ENCODE results near the gene ADAMTS3.

The ADAMTS3 gene

GRCh38 chr4:72568959-72569718, at the start of gene ADAMTS3:
Gene ADAMTS3 (minus strand): TSS chr4:72569221. CDS start chr4:72568762, 459 bp downstream.
- DNase-seq, result peak; percentile 27

DNA sequence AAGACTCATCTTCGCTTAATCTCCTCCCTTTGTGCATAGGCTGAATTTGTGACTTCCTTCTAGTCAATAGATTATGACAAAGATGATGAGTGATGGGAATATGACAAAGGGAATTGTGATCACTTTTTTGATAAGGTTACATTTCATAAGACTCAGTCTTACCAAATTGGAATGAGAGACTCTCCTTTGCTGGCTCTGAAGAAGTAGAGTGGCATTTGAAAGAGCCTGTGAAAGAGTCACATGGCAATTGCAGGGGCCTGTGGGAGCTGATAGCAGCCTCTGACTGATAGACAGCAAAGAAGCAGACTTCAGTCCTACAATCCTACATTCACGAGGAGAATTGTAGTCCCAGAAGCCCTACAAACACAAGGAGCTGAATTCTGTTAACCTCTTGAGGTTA, 44.9 kb upstream of the ADAMTS3 start:
- no peak for DNase-seq

GRCh38 chr4:72606751-72607150, 37.7 kb upstream of the ADAMTS3 start:
- no peak for DNase-seq

- no peak for DNase-seq
Observed at GRCh38 chr4:72604324-72604723, 35.3 kb upstream of the ADAMTS3 start.

DNA sequence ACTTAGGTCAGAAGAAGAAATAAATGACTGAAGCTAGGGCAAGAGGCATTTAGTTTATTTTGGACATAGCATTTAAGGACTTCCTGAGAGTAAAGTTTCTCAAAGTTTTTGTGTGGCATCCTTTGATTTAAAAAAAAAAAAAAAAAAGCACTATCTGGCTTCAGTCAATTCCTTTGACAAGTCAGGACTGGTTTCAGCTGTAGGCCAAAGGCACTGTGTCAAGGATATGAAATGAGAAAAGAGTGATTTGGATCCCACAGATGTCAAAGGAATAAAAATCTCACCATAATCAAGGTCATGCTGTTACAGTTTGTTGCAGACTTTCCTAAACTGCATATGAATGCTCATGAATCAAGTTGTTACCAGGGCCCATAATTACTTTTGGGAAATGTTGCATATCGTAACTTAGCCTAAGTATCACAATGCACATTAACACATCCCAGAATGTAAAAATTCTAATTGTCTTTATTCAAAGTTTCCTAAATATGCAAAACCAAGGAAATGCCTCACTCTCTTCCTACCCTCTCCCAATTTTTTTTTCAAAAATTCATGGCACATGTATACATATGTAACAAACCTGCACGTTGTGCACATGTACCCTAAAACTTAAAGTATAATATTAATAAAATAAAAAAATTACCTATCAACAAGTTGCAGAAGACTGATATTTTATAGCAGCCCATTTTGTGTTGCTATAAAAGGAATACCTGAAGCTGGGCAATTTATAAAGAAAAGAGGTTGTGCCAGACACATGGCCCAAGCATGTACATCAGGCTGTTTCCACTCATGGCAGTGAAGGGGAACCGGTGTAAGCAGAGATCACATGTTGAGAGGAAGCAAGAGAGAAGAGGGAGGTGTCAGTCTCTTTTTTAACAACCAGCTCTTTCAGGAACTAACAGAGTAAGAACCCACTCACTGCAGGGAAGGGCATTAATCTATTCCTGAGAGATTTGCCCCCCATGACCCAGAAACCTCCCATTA, 33.7 kb upstream of the ADAMTS3 start:
- DNase-seq, result no peak

DNA sequence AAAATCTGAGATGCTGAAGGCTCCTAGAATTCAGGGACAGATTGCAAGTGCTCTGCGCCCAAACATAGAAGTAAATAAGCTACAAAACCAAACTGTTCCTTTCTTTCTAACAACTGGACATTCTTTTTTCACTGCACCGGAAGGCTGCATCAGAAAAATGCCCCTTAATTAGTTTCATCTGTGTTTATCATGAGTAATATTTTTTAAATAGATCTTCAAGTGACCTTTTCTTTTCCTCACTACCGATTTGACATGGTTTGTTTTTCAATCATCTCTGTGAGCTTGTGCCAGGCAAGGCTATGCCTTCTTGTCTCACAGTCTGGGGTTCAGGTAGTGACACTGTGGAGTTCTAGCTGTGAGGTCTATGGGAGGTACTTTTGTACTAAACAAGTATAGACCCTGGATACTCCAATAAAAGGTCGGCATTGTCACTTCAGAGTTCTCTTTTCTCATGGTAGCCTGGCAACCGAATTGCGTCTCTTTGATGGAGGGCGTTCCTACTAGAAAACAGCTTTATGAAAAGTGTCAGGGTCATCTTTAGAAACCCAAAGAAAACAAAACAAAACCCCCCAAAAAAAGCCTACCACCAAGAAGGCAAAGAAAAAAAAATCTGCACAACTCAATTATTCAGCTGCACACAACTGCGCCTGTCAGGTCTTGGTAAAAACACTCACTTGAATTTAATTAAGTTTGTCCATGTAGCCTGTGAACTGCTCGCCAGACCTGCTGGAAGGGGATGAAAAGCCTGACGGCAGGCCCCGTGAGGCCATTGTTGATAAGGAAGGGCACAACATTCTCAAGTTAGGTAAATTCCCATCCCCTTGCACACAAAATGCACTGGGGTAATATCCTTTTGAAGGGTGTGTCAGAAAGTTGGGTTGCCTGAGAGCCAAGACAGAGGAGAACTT, 22.8 kb upstream of the ADAMTS3 start:
- no peak for DNase-seq

- no peak for DNase-seq
Observed at GRCh38 chr4:72587334-72587733, 18.3 kb upstream of the ADAMTS3 start.

GRCh38 chr4:72582853-72583252, 13.8 kb upstream of the ADAMTS3 start:
- DNase-seq, result no peak

- DNase-seq, result no peak
Observed at GRCh38 chr4:72577211-72577610, 8.2 kb upstream of the ADAMTS3 start.

- DNase-seq, result no peak
Observed at GRCh38 chr4:72571337-72571736, 2.3 kb upstream of the ADAMTS3 start.

GRCh38 chr4:72569719-72570235, 756 bp upstream of the ADAMTS3 start:
- DNase-seq, result no peak

DNA sequence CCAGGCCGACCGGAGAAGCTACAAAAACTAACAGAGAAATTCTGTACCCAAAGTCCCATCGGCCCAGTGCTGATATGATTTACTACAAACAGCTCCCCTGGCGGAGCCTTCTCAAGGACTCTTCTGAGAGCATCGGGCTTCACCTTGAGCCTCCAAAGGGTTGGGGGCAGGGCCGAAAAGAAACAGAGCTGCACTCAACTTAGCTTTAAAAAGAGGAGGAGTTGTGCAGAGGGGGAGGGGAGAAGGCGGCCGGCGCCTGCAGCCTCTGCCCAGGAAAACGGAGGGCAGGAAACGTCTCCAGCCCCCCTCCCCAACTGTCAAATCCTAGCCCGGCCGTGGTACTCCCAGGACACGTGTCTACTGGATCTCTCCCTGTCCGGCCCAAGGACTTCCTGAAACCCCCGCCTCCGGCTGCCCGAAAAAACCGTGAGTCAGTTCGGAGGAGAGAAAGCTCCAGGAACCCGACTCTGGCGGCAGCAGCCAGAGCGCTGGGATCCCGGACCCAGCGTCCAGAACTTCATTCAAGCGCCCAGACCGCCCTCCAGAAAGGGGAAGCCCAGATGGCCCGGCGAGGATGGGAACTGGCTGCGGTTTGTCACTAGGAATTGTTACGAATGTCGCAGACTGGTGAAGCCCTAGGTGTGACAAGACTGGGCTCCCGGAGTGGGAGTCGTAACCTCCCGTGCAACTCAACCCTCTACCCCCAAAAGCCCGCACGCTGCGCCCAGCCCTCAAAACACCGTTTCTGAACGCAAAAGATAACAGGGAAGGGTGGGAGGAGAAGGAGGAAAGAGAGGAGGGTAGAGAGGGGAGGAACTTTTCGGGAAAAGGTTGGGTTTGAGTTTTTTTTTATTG, 973 bp downstream of the ADAMTS3 start:
- peak; percentile 11 for DNase-seq

DNA sequence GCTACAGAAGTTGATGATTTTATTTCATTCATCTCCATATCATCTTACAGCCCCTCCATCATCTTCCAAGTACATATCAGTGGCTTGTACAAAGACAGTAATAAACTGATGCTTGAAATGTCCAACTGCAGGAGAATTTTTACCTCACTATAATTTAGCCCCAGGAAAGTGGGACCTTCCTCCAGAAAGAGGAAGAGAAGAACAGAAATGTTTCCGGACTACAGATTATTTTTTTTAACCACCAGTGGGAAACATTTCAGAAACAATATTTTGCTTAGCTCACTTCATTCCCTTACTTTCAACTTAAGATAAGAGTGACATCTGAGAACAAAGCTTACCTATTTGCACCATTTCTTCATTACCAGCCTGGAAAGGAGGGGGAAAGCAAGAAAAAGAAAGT, 2.0 kb downstream of the ADAMTS3 start:
- DNase-seq, result no peak

DNA sequence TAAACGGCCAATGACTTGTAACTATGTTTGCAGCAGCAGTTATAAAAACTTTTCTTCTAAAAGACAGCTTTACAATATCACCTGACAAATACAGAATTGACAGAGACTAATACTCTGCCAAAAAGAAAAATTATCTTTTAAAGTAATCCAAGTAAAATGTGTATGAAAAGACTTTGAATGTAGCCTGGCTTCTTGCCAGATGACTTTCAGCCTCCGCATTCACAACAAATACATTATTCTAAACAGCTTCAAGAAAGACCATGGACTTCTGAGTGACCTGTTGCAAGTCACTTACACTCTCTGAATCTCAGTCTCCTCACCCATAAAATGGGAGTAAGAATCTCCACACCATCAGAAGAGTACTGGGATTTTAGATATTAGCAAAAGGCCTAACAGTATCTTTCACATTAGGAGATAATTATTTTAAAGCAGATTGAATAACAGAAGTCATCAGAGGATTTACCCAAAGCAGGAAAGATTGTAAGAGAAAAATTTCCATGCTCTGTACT, 2.5 kb downstream of the ADAMTS3 start:
- no peak for DNase-seq

DNA sequence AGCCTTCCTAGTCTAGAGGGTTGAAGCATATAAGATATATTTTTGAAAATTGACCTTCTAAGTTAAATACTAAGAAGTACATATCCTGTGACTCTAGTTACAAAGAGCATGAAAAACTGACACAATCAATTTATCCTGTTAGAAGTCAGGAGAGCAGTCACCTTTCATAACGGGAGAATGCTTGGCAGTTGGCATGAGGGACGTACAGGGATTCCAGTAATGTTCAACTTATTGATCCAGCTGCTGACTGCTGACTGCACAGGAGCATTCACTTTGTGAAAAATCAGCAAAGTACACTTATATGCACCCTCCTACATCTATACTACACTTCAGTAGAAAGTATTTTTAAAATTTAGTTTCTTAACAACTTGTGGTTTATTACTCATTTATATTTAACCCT, 4.2 kb downstream of the ADAMTS3 start:
- DNase-seq, result no peak

DNA sequence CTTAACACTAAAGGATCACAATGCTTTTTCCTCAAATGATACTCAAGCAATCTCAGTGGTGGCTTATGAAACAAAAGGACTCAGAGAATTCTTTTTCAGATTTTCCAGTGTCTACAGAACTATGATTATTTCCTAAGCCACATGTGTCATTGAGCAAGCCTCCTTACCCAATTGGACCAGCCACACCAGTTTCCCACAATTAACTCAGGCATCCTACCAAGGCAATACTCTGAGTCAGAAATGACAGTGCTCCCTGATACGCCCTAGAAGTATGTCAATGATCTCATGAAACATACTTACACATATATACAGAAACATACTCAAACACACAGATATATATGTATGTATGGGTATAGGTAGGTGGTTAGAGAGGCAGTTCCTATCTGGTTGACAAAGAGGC, 4.8 kb downstream of the ADAMTS3 start:
- DNase-seq, result no peak

GRCh38 chr4:72558655-72559054, 10.4 kb downstream of the ADAMTS3 start:
- no peak for DNase-seq

DNA sequence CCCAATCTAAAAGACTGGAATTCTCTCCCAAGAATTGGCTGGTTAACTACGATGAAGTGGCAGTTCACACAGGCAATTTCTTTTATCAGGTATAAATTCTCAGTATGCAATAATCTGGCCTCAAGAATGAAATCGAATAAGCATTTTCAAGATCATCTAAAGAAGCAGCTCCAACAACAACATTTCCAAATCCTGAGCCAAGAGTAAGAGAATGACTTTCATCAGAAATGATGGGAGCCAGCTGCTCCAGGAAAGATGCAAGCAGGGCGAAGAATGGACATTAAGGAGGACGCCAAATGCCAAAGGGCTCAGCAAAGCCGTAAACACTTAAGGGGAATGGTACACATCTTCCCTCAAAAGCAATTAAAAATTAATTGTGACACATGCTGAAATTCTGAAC, 12.0 kb downstream of the ADAMTS3 start:
- no peak for DNase-seq

- DNase-seq, result no peak
Observed at GRCh38 chr4:72555377-72555831, 13.6 kb downstream of the ADAMTS3 start.

- DNase-seq, result no peak
Observed at GRCh38 chr4:72553540-72554337, 15.3 kb downstream of the ADAMTS3 start.

All from NCI-H1048 (cell line).